Neural cell (in vitro differentiated cells): ENCODE results near the gene GLYATL1.

Experiments
- EZH2 ChIP-seq: fragments of 200-600, 300-800 bp; shearing (Covaris generic), sonication (generic); IDR thresholded peaks from 2 replicates; pipeline ENCODE4 v1.6.1; 2014; ENCODE audit warnings: antibody characterized with exemption, low read length, borderline replicate concordance, mild to moderate bottlenecking; ENCODE audit not compliant: insufficient read depth, poor library complexity, severe bottlenecking
- POLR2AphosphoS5 ChIP-seq: IDR thresholded peaks from 2 replicates; pipeline ENCODE4 v1.6.1; 2012
- TF ChIP-seq, protein P1 (sequence below): fragments of 450-650 bp; IDR thresholded peaks from 2 replicates; pipeline ENCODE4 v1.5.1; 2014; ENCODE audit warnings: antibody characterized with exemption, mild to moderate bottlenecking, moderate library complexity; ENCODE audit not compliant: poor library complexity, severe bottlenecking

DNA sequence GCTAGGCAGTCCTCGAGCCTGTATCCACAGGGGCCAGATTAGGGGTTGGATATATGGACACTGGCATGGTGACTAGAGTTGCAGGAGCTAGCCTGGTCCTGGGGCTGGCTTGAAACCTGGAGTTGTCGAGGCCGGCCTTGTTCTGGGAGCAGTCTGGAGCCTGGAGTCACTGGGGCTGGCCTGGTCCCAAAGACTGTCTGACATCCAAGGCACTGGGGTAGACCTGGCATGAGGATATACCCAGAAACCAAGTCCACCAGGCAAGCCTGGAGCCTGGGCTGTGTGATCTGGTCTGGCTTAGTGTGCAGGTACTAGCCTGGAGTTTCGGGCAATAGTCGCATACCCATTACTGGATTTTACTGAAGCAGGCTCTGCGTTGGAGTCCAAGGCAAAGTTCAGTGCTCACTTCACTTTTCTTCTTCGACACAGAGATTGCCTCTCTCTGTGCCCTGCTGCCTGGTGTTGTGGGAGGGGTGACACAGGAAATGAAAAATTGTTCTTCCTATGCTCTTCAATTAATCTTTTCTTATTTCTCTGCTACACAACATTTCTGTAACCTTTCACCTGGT, 4.3 kb upstream of the GLYATL1 start:
- TF ChIP-seq, protein P1, sequence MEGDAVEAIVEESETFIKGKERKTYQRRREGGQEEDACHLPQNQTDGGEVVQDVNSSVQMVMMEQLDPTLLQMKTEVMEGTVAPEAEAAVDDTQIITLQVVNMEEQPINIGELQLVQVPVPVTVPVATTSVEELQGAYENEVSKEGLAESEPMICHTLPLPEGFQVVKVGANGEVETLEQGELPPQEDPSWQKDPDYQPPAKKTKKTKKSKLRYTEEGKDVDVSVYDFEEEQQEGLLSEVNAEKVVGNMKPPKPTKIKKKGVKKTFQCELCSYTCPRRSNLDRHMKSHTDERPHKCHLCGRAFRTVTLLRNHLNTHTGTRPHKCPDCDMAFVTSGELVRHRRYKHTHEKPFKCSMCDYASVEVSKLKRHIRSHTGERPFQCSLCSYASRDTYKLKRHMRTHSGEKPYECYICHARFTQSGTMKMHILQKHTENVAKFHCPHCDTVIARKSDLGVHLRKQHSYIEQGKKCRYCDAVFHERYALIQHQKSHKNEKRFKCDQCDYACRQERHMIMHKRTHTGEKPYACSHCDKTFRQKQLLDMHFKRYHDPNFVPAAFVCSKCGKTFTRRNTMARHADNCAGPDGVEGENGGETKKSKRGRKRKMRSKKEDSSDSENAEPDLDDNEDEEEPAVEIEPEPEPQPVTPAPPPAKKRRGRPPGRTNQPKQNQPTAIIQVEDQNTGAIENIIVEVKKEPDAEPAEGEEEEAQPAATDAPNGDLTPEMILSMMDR, result no peak
- TF ChIP-seq POLR2AphosphoS5 (no peak), EZH2 (no peak)
